IPS-18a (cell line): ENCODE data around the gene MGMT.
"Not testable (repeated sequence)": the region's sequence is repeated elsewhere in the genome, so short reads cannot be mapped to it uniquely, and the experiment has no call there.

Experiments
- H3K27ac ChIP-seq: one replicate; pipeline ENCODE4 v1.5.1; 2013; ENCODE audit warnings: low read length
- H3K27me3 ChIP-seq: one replicate; pipeline ENCODE4 v1.6.1; 2013; ENCODE audit warnings: mild to moderate bottlenecking, low read length; ENCODE audit not compliant: control insufficient read depth, insufficient read depth
- H3K36me3 ChIP-seq: one replicate; pipeline ENCODE4 v1.6.1; 2013; ENCODE audit warnings: low read depth, low read length; ENCODE audit not compliant: control insufficient read depth
- H3K4me1 ChIP-seq: one replicate; pipeline ENCODE4 v1.6.1; 2013; ENCODE audit warnings: low read depth, low read length; ENCODE audit not compliant: control insufficient read depth
- H3K4me3 ChIP-seq: one replicate; pipeline ENCODE4 v1.5.1; 2013; ENCODE audit warnings: low read length
- H3K9ac ChIP-seq: one replicate; pipeline ENCODE4 v1.6.1; 2013; ENCODE audit warnings: mild to moderate bottlenecking, low read length, moderate library complexity
- H3K9me3 ChIP-seq: one replicate; pipeline ENCODE4 v1.6.1; 2013; ENCODE audit warnings: low read depth, low read length; ENCODE audit not compliant: control insufficient read depth

MGMT gene

GRCh38 chr10:129466703-129467358 lies at the start of gene MGMT:
Gene MGMT (plus strand): TSS chr10:129467241.
- H3K27me3 ChIP-seq, result peaks cover 7% of the 10 kb centered on the region
- peak within 1 kb of the TSS; percentile 69 for H3K4me3 ChIP-seq
- no peaks in the 10 kb centered on the region for H3K9me3 ChIP-seq
- no peaks in the 10 kb centered on the region for H3K36me3 ChIP-seq
- H3K9ac ChIP-seq, result peak within 1 kb of the TSS; percentile 55
- H3K27ac ChIP-seq, result no peak within 1 kb of the TSS
- peaks cover 6% of the 10 kb centered on the region for H3K4me1 ChIP-seq

- Histone ChIP-seq H3K27ac (no peak overlapping the region), H3K9me3 (no peaks in the 10 kb centered on the region), H3K36me3 (no peaks in the 10 kb centered on the region), H3K4me1 (no peaks in the 10 kb centered on the region), H3K9ac (no peak overlapping the region), H3K4me3 (no peak overlapping the region), H3K27me3 (no peaks in the 10 kb centered on the region)
These were observed 49.2 kb upstream of the MGMT start for GRCh38 chr10:129417870-129418269.

- Histone ChIP-seq H3K4me1 (no peaks in the 10 kb centered on the region), H3K4me3 (no peak overlapping the region), H3K9me3 (no peaks in the 10 kb centered on the region), H3K27me3 (no peaks in the 10 kb centered on the region), H3K36me3 (no peaks in the 10 kb centered on the region), H3K9ac (no peak overlapping the region), H3K27ac (no peak overlapping the region)
These were observed 48.4 kb upstream of the MGMT start for GRCh38 chr10:129418496-129419225.

GRCh38 chr10:129419397-129419796 lies 47.6 kb upstream of the MGMT start:
- Histone ChIP-seq H3K27me3 (no peaks in the 10 kb centered on the region), H3K9ac (no peak overlapping the region), H3K27ac (no peak overlapping the region), H3K9me3 (no peaks in the 10 kb centered on the region), H3K4me3 (no peak overlapping the region), H3K4me1 (no peaks in the 10 kb centered on the region), H3K36me3 (no peaks in the 10 kb centered on the region)

- no peak overlapping the region for H3K9ac ChIP-seq
- H3K36me3 ChIP-seq, result no peaks in the 10 kb centered on the region
- H3K27me3 ChIP-seq, result no peaks in the 10 kb centered on the region
- no peaks in the 10 kb centered on the region for H3K4me1 ChIP-seq
- no peak overlapping the region for H3K27ac ChIP-seq
- no peak overlapping the region for H3K4me3 ChIP-seq
- H3K9me3 ChIP-seq, result no peaks in the 10 kb centered on the region
These were observed 45.5 kb upstream of the MGMT start for GRCh38 chr10:129421399-129422010.

- H3K27me3 ChIP-seq, result no peaks in the 10 kb centered on the region
- H3K9ac ChIP-seq, result no peak overlapping the region
- H3K4me3 ChIP-seq, result no peak overlapping the region
- H3K27ac ChIP-seq, result no peak overlapping the region
- no peaks in the 10 kb centered on the region for H3K36me3 ChIP-seq
- H3K4me1 ChIP-seq, result no peaks in the 10 kb centered on the region
- H3K9me3 ChIP-seq, result no peaks in the 10 kb centered on the region
These were observed 42.1 kb upstream of the MGMT start for GRCh38 chr10:129424978-129425377.

- H3K4me1 ChIP-seq, result peaks cover 1% of the 10 kb centered on the region
- no peaks in the 10 kb centered on the region for H3K9me3 ChIP-seq
- no peaks in the 10 kb centered on the region for H3K36me3 ChIP-seq
- H3K4me3 ChIP-seq, result no peak overlapping the region
- no peaks in the 10 kb centered on the region for H3K27me3 ChIP-seq
- no peak overlapping the region for H3K9ac ChIP-seq
- H3K27ac ChIP-seq, result no peak overlapping the region
These were observed 40.4 kb upstream of the MGMT start for GRCh38 chr10:129426606-129427005.

GRCh38 chr10:129433266-129433665 lies 33.8 kb upstream of the MGMT start:
- Histone ChIP-seq H3K4me3 (no peak overlapping the region), H3K4me1 (peaks cover 26% of the 10 kb centered on the region), H3K9me3 (no peaks in the 10 kb centered on the region), H3K27me3 (no peaks in the 10 kb centered on the region), H3K27ac (no peak overlapping the region), H3K36me3 (no peaks in the 10 kb centered on the region), H3K9ac (no peak overlapping the region)

- peaks cover 28% of the 10 kb centered on the region for H3K4me1 ChIP-seq
- not testable (repeated sequence) for H3K4me3 ChIP-seq, H3K27ac ChIP-seq, H3K27me3 ChIP-seq, H3K9me3 ChIP-seq, H3K36me3 ChIP-seq, H3K9ac ChIP-seq
These were observed 31.3 kb upstream of the MGMT start for GRCh38 chr10:129435724-129436123.

- no peaks in the 10 kb centered on the region for H3K36me3 ChIP-seq
- no peak overlapping the region for H3K27ac ChIP-seq
- peaks cover 26% of the 10 kb centered on the region for H3K4me1 ChIP-seq
- H3K4me3 ChIP-seq, result no peak overlapping the region
- H3K27me3 ChIP-seq, result no peaks in the 10 kb centered on the region
- no peak overlapping the region for H3K9ac ChIP-seq
- H3K9me3 ChIP-seq, result no peaks in the 10 kb centered on the region
These were observed 29.0 kb upstream of the MGMT start for GRCh38 chr10:129438024-129438423.

- Histone ChIP-seq H3K9me3 (no peaks in the 10 kb centered on the region), H3K27ac (no peak overlapping the region), H3K27me3 (no peaks in the 10 kb centered on the region), H3K4me3 (no peak overlapping the region), H3K9ac (no peak overlapping the region), H3K4me1 (peaks cover 19% of the 10 kb centered on the region), H3K36me3 (no peaks in the 10 kb centered on the region)
These were observed 26.8 kb upstream of the MGMT start for GRCh38 chr10:129440247-129440646.
